SK-N-SH (cell line): Measurements from ENCODE around the gene PGGHG. TPM values are rescaled to one million over a fixed set of nuclear protein-coding genes. Genes with fewer than 3 reads are reported as not detected.

Experiments
- CTCF ChIA-PET: fragments of 300-600, 350-600 bp; formaldehyde crosslinking; extraction: SDS; loops from one replicate; lab custom pipeline; 2021; lab: Yijun Ruan, JAX
- POLR2A ChIA-PET: fragments of 350-600 bp; sonication (Branson Sonifier 250); formaldehyde crosslinking; extraction: SDS; loops from one replicate; lab custom pipeline; 2020; ENCODE audit warnings: antibody characterized with exemption, inconsistent platforms; lab: Yijun Ruan, JAX
- DNase-seq: peaks from one replicate; pipeline ENCODE4 v3.0.0; 2012
- H2AFZ ChIP-seq: fragments of 200-600 bp; sonication (generic); 2 replicates; pipeline ENCODE4 v1.8.1; 2016; ENCODE audit warnings: antibody characterized with exemption, mild to moderate bottlenecking, low read depth
- H3F3A ChIP-seq: fragments of 200-600 bp; sonication (generic); replicated peaks from 2 replicates; pipeline ENCODE3; 2016; ENCODE audit warnings: antibody characterized with exemption, mild to moderate bottlenecking; ENCODE audit not compliant: insufficient read depth
- H3K27ac ChIP-seq, 2 experiments: fragments of 200-500 bp in 1 of 2; fragments of 200-600 bp in 1 of 2; sonication (Bioruptor generic) in 1 of 2; sonication (generic), shearing (Covaris generic) in 1 of 2; 2 replicates each; pipeline versions ENCODE4 v1.5.1 to v1.6.1; 2014 to 2016; ENCODE audit warnings: low read depth in 2 of 2, inconsistent platforms in 1 of 2, low read length in 1 of 2, mild to moderate bottlenecking in 1 of 2, mixed read lengths in 1 of 2
- H3K27me3 ChIP-seq: fragments of 200-600 bp; sonication (generic), shearing (Covaris generic); 2 replicates; pipeline ENCODE4 v1.6.1; 2016; ENCODE audit warnings: mixed run types; ENCODE audit not compliant: insufficient read depth
- H3K36me3 ChIP-seq, 2 experiments: fragments of 200-500 bp in 1 of 2; fragments of 200-600 bp in 1 of 2; sonication (Bioruptor generic) in 1 of 2; sonication (generic) in 1 of 2; replicated peaks in 1 of 2; 2 replicates each; pipeline versions ENCODE3 to v1.5.1; 2014 to 2016; ENCODE audit warnings: low read length in 1 of 2, mild to moderate bottlenecking in 1 of 2; ENCODE audit not compliant: insufficient read depth in 2 of 2, control insufficient read depth in 1 of 2
- H3K4me1 ChIP-seq, 2 experiments: fragments of 200-500 bp in 1 of 2; fragments of 200-600 bp in 1 of 2; sonication (Bioruptor generic) in 1 of 2; sonication (generic), shearing (Covaris generic) in 1 of 2; 2 replicates each; pipeline versions ENCODE4 v1.5.1 to v1.6.1; 2014 to 2016; ENCODE audit warnings: low read depth in 1 of 2, low read length in 1 of 2, mixed run types in 1 of 2; ENCODE audit not compliant: insufficient read depth in 2 of 2, control insufficient read depth in 1 of 2
- H3K4me2 ChIP-seq: fragments of 200-600 bp; sonication (generic), shearing (Covaris generic); 2 replicates; pipeline ENCODE4 v1.6.1; 2017; ENCODE audit warnings: mixed run types
- H3K4me3 ChIP-seq, 2 experiments: fragments of 200-500 bp in 1 of 2; fragments of 200-600 bp in 1 of 2; sonication (Bioruptor generic) in 1 of 2; sonication (generic), shearing (Covaris generic) in 1 of 2; 2 replicates each; pipeline versions ENCODE4 v1.5.1 to v1.8.1; 2014 to 2016; ENCODE audit warnings: low read depth in 2 of 2, inconsistent platforms in 1 of 2, low read length in 1 of 2, mild to moderate bottlenecking in 1 of 2, mixed read lengths in 1 of 2, moderate library complexity in 1 of 2
- H3K79me2 ChIP-seq: fragments of 200-600 bp; sonication (generic); 2 replicates; pipeline ENCODE4 v1.8.1; 2017; ENCODE audit warnings: mild to moderate bottlenecking; ENCODE audit not compliant: insufficient read depth
- H3K9ac ChIP-seq: fragments of 200-600 bp; sonication (generic); 2 replicates; pipeline ENCODE4 v1.6.1; 2017; ENCODE audit warnings: mixed run types
- H3K9me2 ChIP-seq: fragments of 200-600 bp; sonication (generic); 2 replicates; pipeline ENCODE4 v1.6.1; 2017; ENCODE audit warnings: mixed run types
- H3K9me3 ChIP-seq: fragments of 200-600 bp; sonication (generic); 2 replicates; pipeline ENCODE4 v1.6.1; 2017; ENCODE audit warnings: mixed run types, mild to moderate bottlenecking, moderate library complexity
- H4K20me1 ChIP-seq: fragments of 200-600 bp; sonication (generic); 2 replicates; pipeline ENCODE4 v1.6.1; 2017; ENCODE audit warnings: mild to moderate bottlenecking, mixed run types; ENCODE audit not compliant: insufficient read depth
- CTCF ChIP-seq: fragments of 200-600 bp; sonication (generic); IDR thresholded peaks from 2 replicates; pipeline ENCODE4 v1.6.1; 2017; ENCODE audit warnings: antibody characterized with exemption, mild to moderate bottlenecking, moderate library complexity
- ELF1 ChIP-seq: IDR thresholded peaks from 2 replicates; pipeline ENCODE4 v1.4.0; 2012
- FOSL2 ChIP-seq: IDR thresholded peaks from 2 replicates; pipeline ENCODE4 v1.4.0; 2012; ENCODE audit warnings: low read depth, mild to moderate bottlenecking, moderate library complexity, borderline replicate concordance
- FOXJ3 ChIP-seq: sonication (generic); formaldehyde crosslinking; IDR thresholded peaks from 2 replicates; pipeline ENCODE4 v1.5.1; 2020; ENCODE audit warnings: mild to moderate bottlenecking, missing genetic modification reagents
- FOXM1 ChIP-seq: IDR thresholded peaks from 2 replicates; pipeline ENCODE4 v1.4.0; 2012; ENCODE audit warnings: low read depth, mild to moderate bottlenecking
- GABPA ChIP-seq: IDR thresholded peaks from 2 replicates; pipeline ENCODE4 v1.4.0; 2012; ENCODE audit warnings: low read depth, mild to moderate bottlenecking
- JUND ChIP-seq: IDR thresholded peaks from 2 replicates; pipeline ENCODE4 v1.4.0; 2012
- MEF2A ChIP-seq: IDR thresholded peaks from 2 replicates; pipeline ENCODE4 v1.4.0; 2012; ENCODE audit warnings: low read depth, borderline replicate concordance
- MXI1 ChIP-seq: IDR thresholded peaks from 2 replicates; pipeline ENCODE4 v1.6.1; 2012; ENCODE audit warnings: mild to moderate bottlenecking, low read depth, low read length, improper control_type of control experiment
- NFIC ChIP-seq: IDR thresholded peaks from 2 replicates; pipeline ENCODE4 v1.4.0; 2012; ENCODE audit warnings: borderline replicate concordance
- NRF1 ChIP-seq: IDR thresholded peaks from 2 replicates; pipeline ENCODE4 v1.6.1; 2012; ENCODE audit warnings: low read depth, mild to moderate bottlenecking, low read length
- RAD21 ChIP-seq: IDR thresholded peaks from 2 replicates; pipeline ENCODE4 v1.6.1; 2012; ENCODE audit warnings: mild to moderate bottlenecking, low read length
- RCOR1 ChIP-seq: fragments of 150-350 bp; IDR thresholded peaks from 2 replicates; pipeline ENCODE4 v1.6.1; 2017; ENCODE audit warnings: antibody characterized with exemption, low read length
- REST ChIP-seq: IDR thresholded peaks from 2 replicates; pipeline ENCODE4 v1.6.1; 2012; ENCODE audit warnings: mild to moderate bottlenecking, low read depth, low read length, moderate library complexity
- RFX5 ChIP-seq: IDR thresholded peaks from 2 replicates; pipeline ENCODE4 v1.6.1; 2012; ENCODE audit warnings: mild to moderate bottlenecking, improper control_type of control experiment, low read length
- SIN3A ChIP-seq: IDR thresholded peaks from 2 replicates; pipeline ENCODE4 v1.6.1; 2012; ENCODE audit warnings: low read depth, mild to moderate bottlenecking, low read length, moderate library complexity, borderline replicate concordance
- TCF12 ChIP-seq: IDR thresholded peaks from 2 replicates; pipeline ENCODE4 v1.4.0; 2012
- USF1 ChIP-seq: IDR thresholded peaks from 2 replicates; pipeline ENCODE4 v1.4.0; 2012; ENCODE audit warnings: low read depth, borderline replicate concordance
- USF2 ChIP-seq: fragments of 150-350 bp; IDR thresholded peaks from 2 replicates; pipeline ENCODE4 v1.6.1; 2017; ENCODE audit warnings: antibody characterized with exemption, low read length, low read depth, borderline replicate concordance
- WGBS: methylation state at CpG from one replicate; pipeline ENCODE4 v1.1.6; 2017; ENCODE audit warnings: low lambda C conversion rate; 5-methylcytosine and 5-hydroxymethylcytosine counted together
- polyA plus RNA-seq, 3 experiments: library from polyadenylated mRNA; depleted of rRNA; stranded (reverse); fragments of >200 nt; gene quantifications; 2 replicates each; pipeline ENCODE4 v1.2.3, GENCODE V29; 2012

The PGGHG gene
- polyA plus RNA-seq, 1 of the 3 experiments (the other 2 are of a cell fraction): 19.9 TPM

DNA sequence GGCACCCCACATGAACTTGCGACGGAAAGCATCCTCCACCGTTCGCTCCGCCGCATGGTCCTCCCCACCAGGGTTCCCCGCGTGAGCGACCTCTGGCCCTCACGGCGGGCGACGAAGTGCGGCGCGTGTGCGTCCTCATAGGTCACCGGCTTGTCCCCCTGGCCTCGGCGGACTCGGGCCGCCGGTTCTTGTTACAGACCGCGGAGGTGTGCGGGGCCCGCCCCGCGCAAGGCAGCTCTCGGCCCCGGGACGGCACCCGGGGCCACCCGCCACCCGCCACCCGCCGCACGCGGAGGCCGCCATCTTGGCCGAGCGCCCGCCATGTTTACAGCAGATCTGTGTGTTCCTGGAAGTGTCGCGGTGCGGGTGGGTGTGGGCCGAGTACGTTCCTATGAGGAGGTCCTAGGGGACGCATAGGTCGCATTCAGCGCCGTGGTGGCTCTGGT is 15.2 kb downstream of the PGGHG start:
- H3K27me3 ChIP-seq: no peaks in the 10 kb centered on the region
- CTCF ChIA-PET: interaction anchor here (0.9 to 3.3 kb wide), 7 partner anchors 13 to 105 kb away, joined by 3 to 24 read pairs (median 4); no protein-coding TSS in a partner anchor
- 83% methylated on average over 44 of the region's 52 CpGs for WGBS
- no peak overlapping the region for H3K4me2 ChIP-seq
- no peak overlapping the region for H2AFZ ChIP-seq
- no peaks in the 10 kb centered on the region for H3K9me2 ChIP-seq
- H3K9ac ChIP-seq: no peak overlapping the region
- TF ChIP-seq REST (no peak), GABPA (no peak), FOXM1 (no peak), FOSL2 (no peak), NFIC (no peak), CTCF (no peak), USF1 (no peak), RAD21 (no peak), JUND (no peak), NRF1 (no peak), USF2 (no peak), RFX5 (no peak), SIN3A (no peak), MXI1 (no peak), TCF12 (no peak), MEF2A (no peak), ELF1 (no peak), RCOR1 (no peak), FOXJ3 (CRISPR knock-in tag) (no peak)
- TF ChIP-seq, all 33 proteins: peak for 0
- Histone ChIP-seq H3K27ac (no peak overlapping the region), H3K9me3 (no peaks in the 10 kb centered on the region), H3K36me3 (no peaks in the 10 kb centered on the region), H4K20me1 (no peaks in the 10 kb centered on the region), H3F3A (peaks cover 4% of the 10 kb centered on the region), H3K4me3 (no peak overlapping the region), H3K4me1 (peaks cover 0 to 3% of the 10 kb centered on the region in 2 experiments; a peak in 1 of 4 replicates), H3K79me2 (peaks cover under 1% of the 10 kb centered on the region; the same call in 1 of the 2 replicates)
- POLR2A ChIA-PET: no interaction called here
- no peak for DNase-seq
